Mucosa of stomach (tissue), 1 donor: ENCODE results near the gene CD52.
A peak's percentile ranks its signal among the peaks of the same experiment; 100 is the strongest.

Experiments
- H3K27me3 ChIP-seq: one replicate; pipeline ENCODE4 v1.7.0; 2013; ENCODE audit warnings: mild to moderate bottlenecking, low read length; ENCODE audit not compliant: control insufficient read depth, insufficient read depth
- H3K36me3 ChIP-seq: one replicate; pipeline ENCODE4 v1.7.0; 2013; ENCODE audit warnings: low read length; ENCODE audit not compliant: control insufficient read depth, insufficient read depth
- H3K4me1 ChIP-seq: one replicate; pipeline ENCODE4 v1.7.0; 2013; ENCODE audit warnings: mild to moderate bottlenecking, low read length; ENCODE audit not compliant: control insufficient read depth, insufficient read depth
- H3K4me3 ChIP-seq: one replicate; pipeline ENCODE4 v1.7.0; 2013; ENCODE audit warnings: low read length
- H3K9ac ChIP-seq: one replicate; pipeline ENCODE4 v1.7.0; 2013; ENCODE audit warnings: mild to moderate bottlenecking, low read length, moderate library complexity
- H3K9me3 ChIP-seq: one replicate; pipeline ENCODE4 v1.7.0; 2013; ENCODE audit warnings: mild to moderate bottlenecking, low read length, moderate library complexity; ENCODE audit not compliant: control insufficient read depth
- donor health status: Pancreatic carcinoma.

CD52 gene

GRCh38 chr1:26349877-26350244 lies 32.1 kb downstream of the CD52 start:
- H3K4me3 ChIP-seq: no peak overlapping the region
- peaks cover 34% of the 10 kb centered on the region for H3K4me1 ChIP-seq
- H3K36me3 ChIP-seq: no peaks in the 10 kb centered on the region
- no peak overlapping the region for H3K9ac ChIP-seq
- no peaks in the 10 kb centered on the region for H3K9me3 ChIP-seq
- H3K27me3 ChIP-seq: no peaks in the 10 kb centered on the region

- no peaks in the 10 kb centered on the region for H3K27me3 ChIP-seq
- no peaks in the 10 kb centered on the region for H3K36me3 ChIP-seq
- H3K4me1 ChIP-seq: peaks cover 34% of the 10 kb centered on the region
- H3K4me3 ChIP-seq: no peak overlapping the region
- H3K9me3 ChIP-seq: no peaks in the 10 kb centered on the region
- H3K9ac ChIP-seq: no peak overlapping the region
Measured at GRCh38 chr1:26350343-26350700, 32.6 kb downstream of the CD52 start.

DNA sequence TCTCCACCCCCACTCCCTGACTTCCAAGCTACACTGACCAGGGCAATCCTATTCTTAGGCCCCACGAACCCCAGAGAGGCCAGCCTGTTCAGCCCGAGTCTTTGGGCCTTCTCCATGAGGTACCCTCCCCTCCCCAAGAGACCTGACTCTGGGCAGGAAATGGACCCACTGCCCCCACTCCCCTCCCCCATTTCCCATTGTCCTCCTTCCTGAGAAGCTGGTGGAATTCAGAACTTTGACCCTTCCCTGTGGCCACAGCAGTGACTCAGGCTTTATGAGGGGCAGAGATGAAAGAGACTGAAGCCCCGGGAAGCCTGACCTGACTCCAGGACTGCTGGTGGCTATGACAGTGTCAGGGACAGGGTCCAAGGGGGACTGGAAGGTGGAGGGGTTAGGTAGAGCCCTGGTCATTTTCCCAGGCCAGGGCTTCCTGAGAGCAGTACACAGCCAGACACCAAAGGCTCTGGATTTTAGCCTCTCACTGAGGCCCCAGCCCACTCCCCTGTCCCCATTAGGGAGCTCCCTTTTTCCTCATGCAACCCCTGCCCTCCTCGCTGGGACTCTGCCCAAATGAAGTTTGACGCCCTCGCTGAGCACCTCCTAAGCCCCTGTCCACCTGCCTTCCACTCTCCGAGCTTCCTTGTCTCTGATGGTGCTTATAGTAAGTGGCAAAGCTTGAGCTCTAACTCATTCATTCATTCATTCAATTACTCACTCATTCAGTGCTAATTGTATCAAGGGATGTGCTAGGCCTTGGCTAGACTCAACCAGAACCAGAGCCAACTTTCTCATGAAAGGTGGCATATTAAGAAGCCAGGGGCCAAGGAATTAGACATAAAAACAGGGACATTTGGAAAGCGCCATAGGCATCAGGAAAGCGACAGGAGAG lies 33.2 kb downstream of the CD52 start:
- H3K27me3 ChIP-seq: no peaks in the 10 kb centered on the region
- H3K9me3 ChIP-seq: no peaks in the 10 kb centered on the region
- no peaks in the 10 kb centered on the region for H3K36me3 ChIP-seq
- H3K4me1 ChIP-seq: peaks cover 39% of the 10 kb centered on the region
- no peak overlapping the region for H3K9ac ChIP-seq
- H3K4me3 ChIP-seq: no peak overlapping the region

GRCh38 chr1:26351590-26352337 lies 34.0 kb downstream of the CD52 start:
- Histone ChIP-seq H3K27me3 (no peaks in the 10 kb centered on the region), H3K9me3 (no peaks in the 10 kb centered on the region), H3K4me1 (peaks cover 47% of the 10 kb centered on the region), H3K4me3 (no peak overlapping the region), H3K36me3 (no peaks in the 10 kb centered on the region), H3K9ac (no peak overlapping the region)

GRCh38 chr1:26352338-26352679 lies 34.6 kb downstream of the CD52 start:
- Histone ChIP-seq H3K36me3 (no peaks in the 10 kb centered on the region), H3K4me1 (peaks cover 53% of the 10 kb centered on the region), H3K9ac (no peak overlapping the region), H3K9me3 (no peaks in the 10 kb centered on the region), H3K27me3 (no peaks in the 10 kb centered on the region), H3K4me3 (no peak overlapping the region)

- Histone ChIP-seq H3K9ac (peak overlapping the region; percentile 19), H3K27me3 (no peaks in the 10 kb centered on the region), H3K36me3 (no peaks in the 10 kb centered on the region), H3K9me3 (no peaks in the 10 kb centered on the region), H3K4me3 (no peak overlapping the region), H3K4me1 (peaks cover 63% of the 10 kb centered on the region)
Measured at GRCh38 chr1:26353210-26353859, 35.6 kb downstream of the CD52 start.

GRCh38 chr1:26353976-26354820 lies 36.4 kb downstream of the CD52 start, which contains the start of gene CRYBG2:
Gene CRYBG2 (minus strand): TSS chr1:26354130. CDS start chr1:26346657, 7,473 bp downstream.
- H3K4me1 ChIP-seq: peaks cover 71% of the 10 kb centered on the region
- no peaks in the 10 kb centered on the region for H3K27me3 ChIP-seq
- no peaks in the 10 kb centered on the region for H3K9me3 ChIP-seq
- no peaks in the 10 kb centered on the region for H3K36me3 ChIP-seq
- no peak within 1 kb of the TSS for H3K4me3 ChIP-seq
- H3K9ac ChIP-seq: peak within 1 kb of the TSS; percentile 19

- Histone ChIP-seq H3K36me3 (no peaks in the 10 kb centered on the region), H3K4me3 (no peak overlapping the region), H3K9ac (no peak overlapping the region), H3K27me3 (peaks cover 7% of the 10 kb centered on the region), H3K9me3 (no peaks in the 10 kb centered on the region), H3K4me1 (peaks cover 79% of the 10 kb centered on the region)
Measured at GRCh38 chr1:26354972-26355371, 37.2 kb downstream of the CD52 start.

DNA sequence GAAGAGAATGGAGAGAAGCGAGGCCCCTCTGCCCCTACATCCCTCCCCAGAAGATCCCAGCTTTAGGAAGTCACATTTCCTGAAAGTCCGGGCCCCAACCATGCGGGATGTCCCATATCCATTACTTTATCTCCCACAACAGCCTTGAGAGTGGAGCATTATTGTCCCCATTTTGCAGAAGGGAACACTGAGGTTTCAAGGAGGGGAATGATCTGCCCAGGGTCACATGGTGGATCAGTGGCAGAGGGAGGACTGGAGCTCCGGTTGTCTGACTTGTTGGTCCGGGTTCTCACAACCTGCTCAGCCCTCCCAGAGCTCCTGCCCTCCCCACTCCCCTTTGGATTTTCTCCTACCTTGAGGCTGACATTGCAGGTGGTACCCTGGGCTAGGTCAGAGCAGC lies 38.3 kb downstream of the CD52 start:
- Histone ChIP-seq H3K9me3 (no peaks in the 10 kb centered on the region), H3K4me1 (peaks cover 81% of the 10 kb centered on the region), H3K27me3 (peaks cover 18% of the 10 kb centered on the region), H3K36me3 (no peaks in the 10 kb centered on the region), H3K9ac (no peak overlapping the region), H3K4me3 (no peak overlapping the region)

DNA sequence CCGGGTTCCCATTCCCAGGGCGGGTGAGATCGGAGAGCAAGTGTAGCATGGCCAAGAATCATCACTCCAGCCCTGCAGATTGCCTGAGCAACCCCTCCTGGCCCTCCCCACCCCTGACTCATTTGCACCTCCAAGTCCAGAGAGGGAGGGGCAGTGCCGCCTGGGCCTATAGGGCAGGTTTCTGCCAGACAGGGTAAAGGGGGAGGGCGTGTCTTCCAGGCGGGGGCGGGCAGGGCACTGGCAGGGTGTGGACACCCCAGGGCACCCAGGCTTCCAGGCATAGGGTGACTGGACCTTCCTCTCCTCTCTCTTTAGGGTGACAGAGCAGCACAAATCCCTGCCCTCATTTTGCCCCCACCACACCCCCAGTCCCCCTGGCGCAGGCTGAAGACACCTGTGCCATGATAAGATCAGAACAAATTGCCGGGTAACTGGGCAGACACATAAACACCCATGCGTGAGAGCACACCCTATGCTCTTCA lies 39.4 kb downstream of the CD52 start:
- H3K4me1 ChIP-seq: peaks cover 71% of the 10 kb centered on the region
- no peak overlapping the region for H3K4me3 ChIP-seq
- H3K27me3 ChIP-seq: peaks cover 27% of the 10 kb centered on the region
- no peaks in the 10 kb centered on the region for H3K9me3 ChIP-seq
- peak overlapping the region; percentile 22 for H3K9ac ChIP-seq
- H3K36me3 ChIP-seq: no peaks in the 10 kb centered on the region
